NCI-H2171 treated with DMSO at 0.1 percent for 48 hours (cell line): Measurements from ENCODE around the gene COL23A1.

Experiments used
- DNase-seq: peaks from one replicate; lab custom pipeline; 2025; lab: John Stamatoyannopoulos, UW

COL23A1 gene

GRCh38 chr5:178460174-178460573, 130.0 kb downstream of the COL23A1 start:
- no peak for DNase-seq

GRCh38 chr5:178458140-178458539, 132.1 kb downstream of the COL23A1 start:
- no peak for DNase-seq

- DNase-seq: no peak
These were observed 132.7 kb downstream of the COL23A1 start for GRCh38 chr5:178457471-178457870.

- no peak for DNase-seq
These were observed 134.7 kb downstream of the COL23A1 start for GRCh38 chr5:178455480-178455835.

- no peak for DNase-seq
These were observed 135.2 kb downstream of the COL23A1 start for GRCh38 chr5:178454821-178455479.

- DNase-seq: no peak
These were observed 135.9 kb downstream of the COL23A1 start for GRCh38 chr5:178454303-178454702.

GRCh38 chr5:178453224-178453623, 137.0 kb downstream of the COL23A1 start:
- DNase-seq: no peak

- no peak for DNase-seq
These were observed 139.8 kb downstream of the COL23A1 start for GRCh38 chr5:178450121-178451028.

- DNase-seq: no peak
These were observed 140.8 kb downstream of the COL23A1 start for GRCh38 chr5:178449163-178450070.

GRCh38 chr5:178445534-178445933, 144.7 kb downstream of the COL23A1 start:
- DNase-seq: no peak

- no peak for DNase-seq
These were observed 147.6 kb downstream of the COL23A1 start for GRCh38 chr5:178442405-178443257.

GRCh38 chr5:178441486-178442270, 148.5 kb downstream of the COL23A1 start:
- no peak for DNase-seq

- DNase-seq: no peak
These were observed 150.0 kb downstream of the COL23A1 start for GRCh38 chr5:178440181-178440580.

GRCh38 chr5:178439493-178440180, 150.6 kb downstream of the COL23A1 start:
- no peak for DNase-seq

GRCh38 chr5:178438796-178439195, 151.4 kb downstream of the COL23A1 start:
- DNase-seq: no peak

GRCh38 chr5:178437386-178438075, 152.7 kb downstream of the COL23A1 start:
- no peak for DNase-seq

- DNase-seq: no peak
These were observed 153.8 kb downstream of the COL23A1 start for GRCh38 chr5:178436326-178436940.

- DNase-seq: no peak
These were observed 154.6 kb downstream of the COL23A1 start for GRCh38 chr5:178435321-178436238.
